Measurements from ENCODE around the gene DNAJC16. TPM values are rescaled to one million over a fixed set of nuclear protein-coding genes. Genes with fewer than 3 reads are reported as not detected.

DNAJC16 gene
- total RNA-seq, 1 experiment from 2014 or later = 15.1 TPM

GRCh38 chr1:15623435-15623834 lies 96.8 kb downstream of the DNAJC16 start:
- Histone ChIP-seq H3K36me3 (ENCODE audit: control insufficient read depth, insufficient read depth, low read length) (peaks cover 2% of the 10 kb centered on the region; the same call in 1 of the 2 replicates), H3K27me3 (replicated peaks; ENCODE audit: control insufficient read depth, insufficient read depth, low read length) (no peaks in the 10 kb centered on the region), H3K4me1 (peaks cover 29% of the 10 kb centered on the region), H3K9me3 (no peaks in the 10 kb centered on the region), H3K4me3 (ENCODE audit: low read depth, low read length) (no peak overlapping the region)
- CTCF ChIA-PET = no interaction called here
- no peak for TF ChIP-seq CTCF (IDR thresholded peaks at IDR 0.05; ENCODE audit: insufficient read depth in 1 of 2, low read depth in 1 of 2, low read length in 1 of 2, severe bottlenecking in 1 of 2, unreplicated experiment in 1 of 2)
- no peak overlapping the region for H3K4me3 Mint-ChIP-seq (ENCODE audit: unreplicated experiment)
- no peaks in the 10 kb centered on the region for H3K9me3 Mint-ChIP-seq (ENCODE audit: unreplicated experiment)
- peaks cover 32% of the 10 kb centered on the region for H3K4me1 Mint-ChIP-seq (ENCODE audit: low read depth, unreplicated experiment)
- POLR2A ChIA-PET = no interaction called here
- H3K36me3 Mint-ChIP-seq (ENCODE audit: insufficient read depth, unreplicated experiment) = peaks cover 41% of the 10 kb centered on the region
- no peak overlapping the region for H3K27ac Mint-ChIP-seq (ENCODE audit: unreplicated experiment)
- DNase-seq = no peak
- no TSS peak for BruUV-seq (replicated peaks)
- intact Hi-C loops (cut with micrococcal nuclease; ENCODE audit: unreplicated experiment) = no loop called here
- no peaks in the 10 kb centered on the region for H3K27me3 Mint-ChIP-seq (ENCODE audit: insufficient read depth, unreplicated experiment)

DNA sequence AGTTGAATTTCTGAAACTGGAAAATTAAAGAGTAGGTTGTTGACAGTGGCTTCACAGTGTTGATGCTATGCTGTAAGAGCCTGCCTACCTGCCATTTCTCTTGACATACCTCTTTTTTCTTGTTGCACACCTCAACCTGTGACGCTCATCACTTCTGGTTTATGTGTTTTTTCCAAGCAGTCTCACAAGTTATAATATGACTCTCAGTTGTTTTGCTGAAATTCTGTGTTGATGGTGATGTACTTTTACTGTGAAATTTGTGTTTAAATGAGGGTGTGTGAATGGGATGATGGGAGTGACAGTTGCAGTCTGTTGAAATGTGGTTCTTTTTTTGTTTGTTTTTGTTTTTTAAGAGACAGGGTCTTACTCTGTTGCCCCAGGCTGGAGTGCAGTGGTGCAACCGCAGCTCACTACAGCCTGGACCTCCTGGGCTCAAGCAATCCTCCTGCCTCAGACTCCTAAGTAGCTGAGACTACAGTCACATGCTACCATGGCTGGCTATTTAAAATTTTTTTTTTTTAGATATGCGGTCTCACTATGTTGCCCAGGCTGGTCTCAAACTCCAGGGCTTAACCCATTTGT lies 97.6 kb downstream of the DNAJC16 start:
- ChIA-PET CTCF (no interaction called here), POLR2A (no interaction called here)
- Mint-ChIP-seq H3K4me3 (ENCODE audit: unreplicated experiment) (no peak overlapping the region), H3K27me3 (ENCODE audit: insufficient read depth, unreplicated experiment) (no peaks in the 10 kb centered on the region), H3K36me3 (ENCODE audit: insufficient read depth, unreplicated experiment) (peaks cover 40% of the 10 kb centered on the region), H3K9me3 (ENCODE audit: unreplicated experiment) (no peaks in the 10 kb centered on the region), H3K27ac (ENCODE audit: unreplicated experiment) (no peak overlapping the region), H3K4me1 (ENCODE audit: low read depth, unreplicated experiment) (peaks cover 32% of the 10 kb centered on the region)
- H3K27me3 ChIP-seq (replicated peaks; ENCODE audit: control insufficient read depth, insufficient read depth, low read length) = no peaks in the 10 kb centered on the region
- no peak for DNase-seq
- peaks cover 2% of the 10 kb centered on the region; the same call in 1 of the 2 replicates for H3K36me3 ChIP-seq (ENCODE audit: control insufficient read depth, insufficient read depth, low read length)
- no peak overlapping the region for H3K4me3 ChIP-seq (ENCODE audit: low read depth, low read length)
- no peaks in the 10 kb centered on the region for H3K9me3 ChIP-seq
- intact Hi-C loops (cut with micrococcal nuclease; ENCODE audit: unreplicated experiment) = no loop called here
- BruUV-seq (replicated peaks) = no TSS peak
- no peak for TF ChIP-seq CTCF (IDR thresholded peaks at IDR 0.05; ENCODE audit: insufficient read depth in 1 of 2, low read depth in 1 of 2, low read length in 1 of 2, severe bottlenecking in 1 of 2, unreplicated experiment in 1 of 2)
- H3K4me1 ChIP-seq = peaks cover 29% of the 10 kb centered on the region

DNA sequence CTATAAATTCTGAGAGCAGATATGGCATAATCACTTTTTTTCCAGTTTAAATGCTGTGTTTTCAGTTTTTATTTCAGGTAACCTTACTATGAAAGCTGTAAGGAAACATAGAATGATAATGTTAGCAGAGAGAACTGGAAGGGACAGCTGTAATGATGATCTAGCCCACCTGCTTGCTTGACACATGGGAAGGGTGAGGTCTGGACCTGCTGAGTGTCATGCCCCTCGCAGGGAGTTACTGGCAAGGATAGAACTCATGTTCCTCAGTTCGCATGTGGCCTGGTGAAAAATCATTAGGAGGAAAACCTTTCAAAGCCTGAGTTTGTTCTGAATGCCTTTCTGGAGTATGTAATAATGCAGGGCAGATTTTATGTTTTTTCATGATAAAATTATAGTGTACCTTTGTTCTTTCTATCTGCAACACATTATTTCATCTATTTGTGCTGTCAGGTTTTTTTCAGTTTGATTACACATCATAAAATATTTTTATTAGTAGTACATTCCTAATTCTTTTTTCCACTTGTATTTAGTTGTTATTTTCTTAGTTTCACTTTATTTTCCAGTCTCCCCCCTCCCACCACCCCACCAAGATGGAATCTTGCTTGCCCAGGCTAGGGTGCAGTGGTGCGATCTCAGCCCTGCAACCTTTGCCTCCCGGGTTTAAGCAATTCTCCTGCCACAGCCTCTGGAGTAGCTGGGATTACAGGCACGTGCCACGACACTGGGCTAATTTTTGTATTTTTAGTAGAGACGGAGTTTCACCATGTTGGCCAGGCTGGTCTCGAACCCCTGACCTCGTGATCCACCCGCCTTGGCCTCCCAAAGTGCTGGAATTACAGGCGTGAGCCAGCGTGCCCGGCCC lies 98.6 kb downstream of the DNAJC16 start:
- Mint-ChIP-seq H3K36me3 (ENCODE audit: insufficient read depth, unreplicated experiment) (peaks cover 43% of the 10 kb centered on the region), H3K9me3 (ENCODE audit: unreplicated experiment) (no peaks in the 10 kb centered on the region), H3K4me1 (ENCODE audit: low read depth, unreplicated experiment) (peaks cover 29% of the 10 kb centered on the region), H3K4me3 (ENCODE audit: unreplicated experiment) (no peak overlapping the region), H3K27me3 (ENCODE audit: insufficient read depth, unreplicated experiment) (no peaks in the 10 kb centered on the region), H3K27ac (ENCODE audit: unreplicated experiment) (no peak overlapping the region)
- Histone ChIP-seq H3K4me1 (peaks cover 20% of the 10 kb centered on the region), H3K27me3 (replicated peaks; ENCODE audit: control insufficient read depth, insufficient read depth, low read length) (no peaks in the 10 kb centered on the region), H3K4me3 (ENCODE audit: low read depth, low read length) (no peak overlapping the region), H3K36me3 (ENCODE audit: control insufficient read depth, insufficient read depth, low read length) (peaks cover 4% of the 10 kb centered on the region), H3K9me3 (no peaks in the 10 kb centered on the region)
- ChIA-PET CTCF (no interaction called here), POLR2A (no interaction called here)
- TF ChIP-seq CTCF (IDR thresholded peaks at IDR 0.05; ENCODE audit: insufficient read depth in 1 of 2, low read depth in 1 of 2, low read length in 1 of 2, severe bottlenecking in 1 of 2, unreplicated experiment in 1 of 2) = no peak
- no peak for DNase-seq
- BruUV-seq (replicated peaks) = no TSS peak
- intact Hi-C loops (cut with micrococcal nuclease; ENCODE audit: unreplicated experiment) = no loop called here

Other genes starting within 250 kb of the DNAJC16 start
- gene EFHD2, start 117.0 kb upstream of the DNAJC16 start, total RNA-seq (2022) = 29.5 and 30.3 TPM in 2 replicates
- not detected in 2 replicates for gene CTRC, start 88.4 kb upstream of the DNAJC16 start, total RNA-seq (2022)
- not detected in 2 replicates for gene CELA2A, start 70.1 kb upstream of the DNAJC16 start, total RNA-seq (2022)
- gene CELA2B, start 50.7 kb upstream of the DNAJC16 start, total RNA-seq (2022) = not detected in 2 replicates
- 9.9 and 12.4 TPM in 2 replicates for gene CASP9, start 2.6 kb upstream of the DNAJC16 start, total RNA-seq (2022)
- 46.5 and 48.3 TPM in 2 replicates for gene AGMAT, start 58.2 kb downstream of the DNAJC16 start, total RNA-seq (2022)
- gene DDI2, start 90.6 kb downstream of the DNAJC16 start, total RNA-seq (2022) = 53.1 and 53.4 TPM in 2 replicates
- gene PLEKHM2, start 157.5 kb downstream of the DNAJC16 start, total RNA-seq (2022) = 33.3 and 38.6 TPM in 2 replicates
- 0.49 and 1.1 TPM in 2 replicates for gene SLC25A34, start 209.4 kb downstream of the DNAJC16 start, total RNA-seq (2022)
- gene TMEM82, start 215.7 kb downstream of the DNAJC16 start, total RNA-seq (2022) = 2.7 and 3.5 TPM in 2 replicates
- gene FBLIM1, start 231.9 kb downstream of the DNAJC16 start, total RNA-seq (2022) = 3.6 and 5.5 TPM in 2 replicates

Data from Caco-2 (cell line).